ENCODE measurements around the gene TARS3. TPM values are rescaled to one million over a fixed set of nuclear protein-coding genes. Genes with fewer than 3 reads are reported as not detected.
A peak's percentile ranks its signal among the peaks of the same experiment; 100 is the strongest.
"Not testable (repeated sequence)": the region's sequence is repeated elsewhere in the genome, so short reads cannot be mapped to it uniquely, and the experiment has no call there.

TARS3 gene
- total and polyA plus RNA-seq, 7 experiments from 2014 or later = 10.2 to 42.6 (median 22.7) TPM

- Histone ChIP-seq H3K4me3 (ENCODE audit: low read length) (no peak overlapping the region), H3K36me3 (ENCODE audit: control insufficient read depth in 2 of 3, insufficient read depth in 3 of 3, low read length in 3 of 3) (peaks cover 0 to 7% (median 0%) of the 10 kb centered on the region in 3 experiments), H3K27me3 (ENCODE audit: control insufficient read depth in 2 of 2, insufficient read depth in 2 of 2, low read length in 2 of 2) (no peaks in the 10 kb centered on the region), H3K9me3 (ENCODE audit: control insufficient read depth in 2 of 3, low read length in 3 of 3) (no peaks in the 10 kb centered on the region), H3K4me1 (ENCODE audit: control insufficient read depth in 2 of 2, insufficient read depth in 2 of 2, low read length in 2 of 2) (no peaks in the 10 kb centered on the region), H3K27ac (ENCODE audit: low read depth, low read length) (no peak overlapping the region)
- Mint-ChIP-seq H3K36me3 (peaks cover 0 to 15% (median 0%) of the 10 kb centered on the region in 5 donors), H3K4me3 (no peak overlapping the region), H3K4me1 (peaks cover 0 to 4% (median 0%) of the 10 kb centered on the region in 7 donors), H3K9me3 (no peaks in the 10 kb centered on the region), H3K27ac (peak overlapping the region in 2 of 9 donors; percentile 19 to 26), H3K27me3 (no peaks in the 10 kb centered on the region)
- POLR2A ChIA-PET = no interaction called here
- ATAC-seq (no peak), DNase-seq (no peak)
- intact Hi-C loops (cut with micrococcal nuclease) = no loop called here
- CTCF ChIA-PET = no interaction called here
Measured at GRCh38 chr15:101633356-101633755, 90.9 kb downstream of the TARS3 start.

GRCh38 chr15:101626729-101627128 lies 97.5 kb downstream of the TARS3 start:
- peaks cover 0 to 15% (median 0%) of the 10 kb centered on the region in 3 experiments for H3K36me3 ChIP-seq (ENCODE audit: control insufficient read depth in 2 of 3, insufficient read depth in 3 of 3, low read length in 3 of 3)
- H3K4me1 Mint-ChIP-seq = peaks cover 17 to 33% (median 24%) of the 10 kb centered on the region in 7 donors
- CTCF ChIA-PET; H3K4me3 ChIP-seq (ENCODE audit: low read length); POLR2A ChIA-PET; intact Hi-C loops (cut with micrococcal nuclease); H3K27me3 ChIP-seq (ENCODE audit: control insufficient read depth in 2 of 2, insufficient read depth in 2 of 2, low read length in 2 of 2); H3K27me3 Mint-ChIP-seq; ATAC-seq; DNase-seq; H3K27ac Mint-ChIP-seq; H3K9me3 ChIP-seq (ENCODE audit: control insufficient read depth in 2 of 3, low read length in 3 of 3); H3K27ac ChIP-seq (ENCODE audit: low read depth, low read length); H3K4me3 Mint-ChIP-seq: not testable (repeated sequence)
- H3K4me1 ChIP-seq (ENCODE audit: control insufficient read depth in 2 of 2, insufficient read depth in 2 of 2, low read length in 2 of 2) = peaks cover 0 to 11% of the 10 kb centered on the region in 2 donors
- H3K9me3 Mint-ChIP-seq = peaks cover 0 to 11% (median 3%) of the 10 kb centered on the region in 11 donors
- peaks cover 14 to 46% (median 26%) of the 10 kb centered on the region in 5 donors for H3K36me3 Mint-ChIP-seq

GRCh38 chr15:101625980-101626379 lies 98.3 kb downstream of the TARS3 start:
- no peaks in the 10 kb centered on the region for H3K9me3 ChIP-seq (ENCODE audit: control insufficient read depth in 2 of 3, low read length in 3 of 3)
- DNase-seq (no peak), ATAC-seq (no peak)
- intact Hi-C loops (cut with micrococcal nuclease) = no loop called here
- H3K27me3 ChIP-seq (ENCODE audit: control insufficient read depth in 2 of 2, insufficient read depth in 2 of 2, low read length in 2 of 2) = no peaks in the 10 kb centered on the region
- H3K4me1 Mint-ChIP-seq = peaks cover 18 to 36% (median 26%) of the 10 kb centered on the region in 7 donors
- H3K9me3 Mint-ChIP-seq = peaks cover 0 to 11% (median 3%) of the 10 kb centered on the region in 11 donors
- H3K36me3 Mint-ChIP-seq = peaks cover 14 to 50% (median 26%) of the 10 kb centered on the region in 5 donors
- peaks cover 0 to 11% of the 10 kb centered on the region in 2 donors for H3K4me1 ChIP-seq (ENCODE audit: control insufficient read depth in 2 of 2, insufficient read depth in 2 of 2, low read length in 2 of 2)
- no peaks in the 10 kb centered on the region for H3K27me3 Mint-ChIP-seq
- ChIA-PET CTCF (interaction anchor here (1.5 kb wide), 1 partner anchor 16 kb away, joined by 3 read pairs; no protein-coding TSS in a partner anchor), POLR2A (no interaction called here)
- no peak overlapping the region for H3K27ac Mint-ChIP-seq
- H3K4me3 ChIP-seq (ENCODE audit: low read length) = no peak overlapping the region
- no peak overlapping the region for H3K27ac ChIP-seq (ENCODE audit: low read depth, low read length)
- H3K36me3 ChIP-seq (ENCODE audit: control insufficient read depth in 2 of 3, insufficient read depth in 3 of 3, low read length in 3 of 3) = peaks cover 0 to 17% (median 0%) of the 10 kb centered on the region in 3 experiments
- H3K4me3 Mint-ChIP-seq = no peak overlapping the region

- Mint-ChIP-seq H3K4me1 (peaks cover 18 to 36% (median 27%) of the 10 kb centered on the region in 7 donors), H3K36me3 (peaks cover 14 to 58% (median 26%) of the 10 kb centered on the region in 5 donors), H3K27ac (no peak overlapping the region), H3K27me3 (no peaks in the 10 kb centered on the region), H3K9me3 (peaks cover 0 to 11% (median 3%) of the 10 kb centered on the region in 11 donors), H3K4me3 (no peak overlapping the region)
- Histone ChIP-seq H3K9me3 (ENCODE audit: control insufficient read depth in 2 of 3, low read length in 3 of 3) (no peaks in the 10 kb centered on the region), H3K4me1 (ENCODE audit: control insufficient read depth in 2 of 2, insufficient read depth in 2 of 2, low read length in 2 of 2) (peaks cover 0 to 11% of the 10 kb centered on the region in 2 donors), H3K4me3 (ENCODE audit: low read length) (no peak overlapping the region), H3K27me3 (ENCODE audit: control insufficient read depth in 2 of 2, insufficient read depth in 2 of 2, low read length in 2 of 2) (no peaks in the 10 kb centered on the region), H3K27ac (ENCODE audit: low read depth, low read length) (no peak overlapping the region), H3K36me3 (ENCODE audit: control insufficient read depth in 2 of 3, insufficient read depth in 3 of 3, low read length in 3 of 3) (peaks cover 0 to 22% (median 0%) of the 10 kb centered on the region in 3 experiments)
- no peak for DNase-seq
- intact Hi-C loops (cut with micrococcal nuclease) = no loop called here
- ChIA-PET POLR2A (no interaction called here), CTCF (interaction anchor here (1.5 kb wide), 1 partner anchor 16 kb away, joined by 3 read pairs; no protein-coding TSS in a partner anchor)
- peak; percentile 78 for ATAC-seq
Measured at GRCh38 chr15:101625184-101625583, 99.1 kb downstream of the TARS3 start.

GRCh38 chr15:101623367-101624304 lies 100.6 kb downstream of the TARS3 start:
- Histone ChIP-seq H3K36me3 (ENCODE audit: control insufficient read depth in 2 of 3, insufficient read depth in 3 of 3, low read length in 3 of 3) (peaks cover 0 to 22% (median 0%) of the 10 kb centered on the region in 3 experiments), H3K4me1 (ENCODE audit: control insufficient read depth in 2 of 2, insufficient read depth in 2 of 2, low read length in 2 of 2) (peaks cover 0 to 11% of the 10 kb centered on the region in 2 donors), H3K27ac (ENCODE audit: low read depth, low read length) (no peak overlapping the region), H3K27me3 (ENCODE audit: control insufficient read depth in 2 of 2, insufficient read depth in 2 of 2, low read length in 2 of 2) (no peaks in the 10 kb centered on the region), H3K4me3 (ENCODE audit: low read length) (no peak overlapping the region), H3K9me3 (ENCODE audit: control insufficient read depth in 2 of 3, low read length in 3 of 3) (no peaks in the 10 kb centered on the region)
- ATAC-seq (no peak), DNase-seq (no peak)
- H3K4me3 Mint-ChIP-seq = peak overlapping the region in 1 of 10 donors; percentile 16
- ChIA-PET POLR2A (no interaction called here), CTCF (interaction anchor here (0.6 to 0.7 kb wide), 2 partner anchors 35 to 612 kb away, joined by 3 to 4 read pairs; no protein-coding TSS in a partner anchor)
- H3K27ac Mint-ChIP-seq = no peak overlapping the region
- peaks cover 0 to 11% (median 3%) of the 10 kb centered on the region in 11 donors for H3K9me3 Mint-ChIP-seq
- no peaks in the 10 kb centered on the region for H3K27me3 Mint-ChIP-seq
- peaks cover 14 to 60% (median 26%) of the 10 kb centered on the region in 5 donors for H3K36me3 Mint-ChIP-seq
- peaks cover 18 to 36% (median 27%) of the 10 kb centered on the region in 7 donors for H3K4me1 Mint-ChIP-seq
- intact Hi-C loops (cut with micrococcal nuclease) = no loop called here

GRCh38 chr15:101621961-101622360 lies 102.3 kb downstream of the TARS3 start:
- peaks cover 0 to 11% of the 10 kb centered on the region in 2 donors for H3K4me1 ChIP-seq (ENCODE audit: control insufficient read depth in 2 of 2, insufficient read depth in 2 of 2, low read length in 2 of 2)
- peak overlapping the region in 3 of 9 donors; percentile 6 to 18 (median 15) for H3K27ac Mint-ChIP-seq
- peaks cover 16 to 63% (median 26%) of the 10 kb centered on the region in 5 donors for H3K36me3 Mint-ChIP-seq
- peaks cover 0 to 11% (median 3%) of the 10 kb centered on the region in 11 donors for H3K9me3 Mint-ChIP-seq
- H3K27ac ChIP-seq (ENCODE audit: low read depth, low read length) = no peak overlapping the region
- H3K27me3 Mint-ChIP-seq = no peaks in the 10 kb centered on the region
- no peaks in the 10 kb centered on the region for H3K27me3 ChIP-seq (ENCODE audit: control insufficient read depth in 2 of 2, insufficient read depth in 2 of 2, low read length in 2 of 2)
- no peak for DNase-seq
- no peak for ATAC-seq
- no peaks in the 10 kb centered on the region for H3K9me3 ChIP-seq (ENCODE audit: control insufficient read depth in 2 of 3, low read length in 3 of 3)
- peak overlapping the region in 1 of 10 donors; percentile 10 for H3K4me3 Mint-ChIP-seq
- peaks cover 18 to 36% (median 27%) of the 10 kb centered on the region in 7 donors for H3K4me1 Mint-ChIP-seq
- ChIA-PET POLR2A (no interaction called here), CTCF (interaction anchor here (1.2 kb wide), 1 partner anchor 18 kb away, joined by 4 read pairs; no protein-coding TSS in a partner anchor)
- intact Hi-C loops (cut with micrococcal nuclease) = no loop called here
- H3K4me3 ChIP-seq (ENCODE audit: low read length) = no peak overlapping the region
- H3K36me3 ChIP-seq (ENCODE audit: control insufficient read depth in 2 of 3, insufficient read depth in 3 of 3, low read length in 3 of 3) = peaks cover 0 to 26% (median 0%) of the 10 kb centered on the region in 3 experiments
